ENCODE measurements around the gene ECPAS. TPM values are rescaled to one million over a fixed set of nuclear protein-coding genes. Genes with fewer than 3 reads are reported as not detected.
"Not testable (repeated sequence)": the region's sequence is repeated elsewhere in the genome, so short reads cannot be mapped to it uniquely, and the experiment has no call there.

The ECPAS gene
- total and polyA plus RNA-seq, 2 donors (not counting 1 experiment from before 2014, with no cell fraction given), result 12.9 to 69.5 TPM

GRCh38 chr9:111501005-111501562, 16.9 kb upstream of the ECPAS start:
- H3K4me3 ChIP-seq (ENCODE audit: control extremely low read depth in 1 of 5, extremely low read depth in 1 of 5, insufficient read depth in 1 of 5, low read depth in 2 of 5, low read length in 4 of 5), result no peak overlapping the region
- H4K20me1 ChIP-seq (ENCODE audit: control insufficient read depth, insufficient read depth, low read length, poor library complexity, severe bottlenecking), result no peaks in the 10 kb centered on the region
- Mint-ChIP-seq H3K27ac (no peak overlapping the region), H3K9me3 (ENCODE audit: insufficient read depth) (no peaks in the 10 kb centered on the region), H3K4me1 (no peaks in the 10 kb centered on the region), H3K27me3 (peaks cover 15% of the 10 kb centered on the region), H3K4me3 (no peak overlapping the region)
- no peak overlapping the region for H3K4me2 ChIP-seq (replicated peaks; ENCODE audit: low read depth, low read length, poor library complexity, severe bottlenecking)
- DNase-seq (no peak), ATAC-seq (ENCODE audit: low read depth) (no peak)
- POLR2A ChIA-PET, result no interaction called here
- 94% methylated on average over 16 of the region's 16 CpGs for WGBS (ENCODE audit: insufficient coverage)
- H3K27ac ChIP-seq (ENCODE audit: low read length in 2 of 2), result no peak overlapping the region
- no peak overlapping the region for H3K9ac ChIP-seq (ENCODE audit: low read length)
- peaks cover 0 to 4% (median 0%) of the 10 kb centered on the region in 4 experiments for H3K27me3 ChIP-seq (replicated peaks in 1 of 4; ENCODE audit: control extremely low read depth in 1 of 4, control insufficient read depth in 3 of 4, insufficient read depth in 4 of 4, low read length in 3 of 4)
- no peaks in the 10 kb centered on the region for H3K36me3 ChIP-seq (replicated peaks in 1 of 2; ENCODE audit: control extremely low read depth in 1 of 2, control insufficient read depth in 1 of 2, extremely low read depth in 1 of 2, insufficient read depth in 2 of 2, low read length in 1 of 2)
- H3K79me2 ChIP-seq (ENCODE audit: control insufficient read depth, insufficient read depth, low read length), result no peaks in the 10 kb centered on the region
- H2AFZ ChIP-seq (ENCODE audit: insufficient read depth, low read depth, low read length, poor library complexity, severe bottlenecking), result no peak overlapping the region
- CTCF ChIA-PET, result no interaction called here
- TF ChIP-seq CTCF (IDR thresholded peaks at IDR 0.05) (no peak), EZH2 (IDR thresholded peaks at IDR 0.05; ENCODE audit: borderline replicate concordance, insufficient read depth, low read depth, low read length, poor library complexity, severe bottlenecking) (no peak)
- intact Hi-C loops (cut with micrococcal nuclease), result no loop called here
- H3K4me1 ChIP-seq (ENCODE audit: control insufficient read depth in 2 of 2, insufficient read depth in 2 of 2, low read length in 2 of 2), result no peaks in the 10 kb centered on the region
- peaks cover 0 to 14% (median 0%) of the 10 kb centered on the region in 3 donors for H3K9me3 ChIP-seq (ENCODE audit: control extremely low read depth in 1 of 3, control insufficient read depth in 2 of 3, insufficient read depth in 1 of 3, low read length in 2 of 3)

- H3K4me3 Mint-ChIP-seq; H3K4me3 ChIP-seq (ENCODE audit: control extremely low read depth in 1 of 5, extremely low read depth in 1 of 5, insufficient read depth in 1 of 5, low read depth in 2 of 5, low read length in 4 of 5); H3K4me2 ChIP-seq (replicated peaks; ENCODE audit: low read depth, low read length, poor library complexity, severe bottlenecking); H3K4me1 Mint-ChIP-seq; DNase-seq; H3K9me3 Mint-ChIP-seq (ENCODE audit: insufficient read depth); ATAC-seq (ENCODE audit: low read depth); H3K4me1 ChIP-seq (ENCODE audit: control insufficient read depth in 2 of 2, insufficient read depth in 2 of 2, low read length in 2 of 2); CTCF ChIA-PET; H3K79me2 ChIP-seq (ENCODE audit: control insufficient read depth, insufficient read depth, low read length); H3K27ac ChIP-seq (ENCODE audit: low read length in 2 of 2); H3K9me3 ChIP-seq (ENCODE audit: control extremely low read depth in 1 of 3, control insufficient read depth in 2 of 3, insufficient read depth in 1 of 3, low read length in 2 of 3); intact Hi-C loops (cut with micrococcal nuclease); H3K27ac Mint-ChIP-seq; H3K36me3 ChIP-seq (replicated peaks in 1 of 2; ENCODE audit: control extremely low read depth in 1 of 2, control insufficient read depth in 1 of 2, extremely low read depth in 1 of 2, insufficient read depth in 2 of 2, low read length in 1 of 2); H3K9ac ChIP-seq (ENCODE audit: low read length); H3K27me3 ChIP-seq (replicated peaks in 1 of 4; ENCODE audit: control extremely low read depth in 1 of 4, control insufficient read depth in 3 of 4, insufficient read depth in 4 of 4, low read length in 3 of 4); H2AFZ ChIP-seq (ENCODE audit: insufficient read depth, low read depth, low read length, poor library complexity, severe bottlenecking); POLR2A ChIA-PET; H4K20me1 ChIP-seq (ENCODE audit: control insufficient read depth, insufficient read depth, low read length, poor library complexity, severe bottlenecking): not testable (repeated sequence)
- H3K27me3 Mint-ChIP-seq, result peaks cover 13% of the 10 kb centered on the region
- WGBS (ENCODE audit: insufficient coverage), result no CpG with 5 or more reads among the region's 2 CpGs
Observed at GRCh38 chr9:111497196-111497595, 13.0 kb upstream of the ECPAS start.

All from B cell (primary cell).